HG03097 (cell line): Measurements from ENCODE around the gene TASOR.
"Not testable (repeated sequence)": the region's sequence is repeated elsewhere in the genome, so short reads cannot be mapped to it uniquely, and the experiment has no call there.

Source experiments
- ATAC-seq: cut with Tn5 transposase; IDR thresholded peaks from one replicate; pipeline ENCODE4 v1.9.1; 2021; ENCODE audit not compliant: unreplicated experiment, low FRiP score

Gene TASOR

DNA sequence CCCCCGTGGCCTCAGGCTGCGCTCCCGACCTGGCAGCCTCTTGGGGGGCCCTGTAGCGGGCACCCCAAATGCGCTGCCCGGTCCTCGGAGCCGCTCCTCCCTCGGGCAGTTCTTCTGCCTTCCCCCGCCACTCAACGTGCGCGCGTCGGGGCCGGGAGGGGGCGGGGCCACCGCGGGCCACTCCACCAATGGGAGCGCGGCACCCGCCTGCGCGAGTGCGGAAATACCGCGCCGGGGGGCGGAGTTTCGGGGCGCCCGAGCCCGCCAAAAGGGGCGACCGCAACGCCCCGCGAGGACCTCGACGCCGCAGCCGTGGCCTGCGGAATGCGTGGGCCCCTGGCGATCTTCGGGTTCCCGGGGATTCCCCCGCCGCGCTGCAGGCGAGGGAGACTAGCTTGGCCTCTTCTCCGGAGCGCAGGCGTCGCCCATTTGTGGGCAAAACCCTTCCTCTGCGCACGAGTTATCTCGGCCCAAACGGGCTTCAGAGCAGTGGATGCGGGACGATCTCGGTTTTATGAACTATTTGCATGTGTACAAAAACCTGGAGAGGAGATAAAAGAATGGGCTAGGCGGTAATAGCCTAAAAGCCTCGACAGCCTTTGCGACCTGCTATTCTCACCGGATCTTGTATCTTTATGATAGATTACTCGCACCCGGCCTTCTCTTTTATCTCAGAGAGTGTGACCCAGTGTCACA is at the start of gene TASOR:
TASOR (minus strand) TSS at position 144 of the 696 bp plus-strand sequence. CDS start 259 bp downstream, outside the sequence.
- peak; percentile 69 for ATAC-seq

DNA sequence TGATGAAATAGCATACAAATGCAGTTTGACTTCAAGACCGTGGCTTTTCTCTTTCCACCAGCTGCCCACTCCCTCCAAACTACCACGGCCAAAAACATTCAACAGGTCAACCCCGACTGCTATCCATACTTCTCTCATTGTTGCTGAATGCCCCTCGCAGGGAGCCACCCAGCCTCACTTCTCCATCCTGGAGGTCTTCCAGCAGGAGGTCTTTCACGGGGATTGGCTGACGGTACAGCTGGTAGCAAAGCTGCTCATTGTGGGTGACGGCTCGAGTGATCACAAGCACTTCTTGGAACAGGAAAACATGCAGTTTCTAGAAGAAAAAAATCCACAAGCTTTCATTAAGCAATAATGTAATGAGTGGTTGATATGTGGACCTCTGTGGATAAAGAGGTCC is 49.0 kb upstream of the TASOR start:
- no peak for ATAC-seq

GRCh38 chr3:56725175-56725574 is 42.1 kb upstream of the TASOR start:
- ATAC-seq: peak; percentile 95

GRCh38 chr3:56724676-56725075 is 41.6 kb upstream of the TASOR start:
- no peak for ATAC-seq

DNA sequence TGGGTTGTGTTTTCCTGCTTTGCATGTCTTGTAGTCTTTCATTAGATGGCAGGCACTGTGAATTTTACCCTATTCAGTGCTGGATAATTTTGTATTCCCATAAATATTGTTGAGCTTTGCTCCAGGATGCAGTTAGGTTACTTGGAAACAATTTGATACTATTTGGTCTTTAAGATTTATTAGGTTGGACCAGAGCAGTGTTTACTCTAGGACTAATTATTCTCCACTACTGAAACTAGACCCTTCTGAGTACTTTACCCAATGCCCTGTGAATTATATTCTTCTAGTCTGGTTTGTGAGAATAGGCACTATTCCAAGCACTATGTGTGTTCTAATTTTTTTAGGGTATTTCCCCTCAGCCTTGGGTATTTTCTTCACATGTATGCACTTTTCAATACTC is 37.8 kb upstream of the TASOR start:
- no peak for ATAC-seq

DNA sequence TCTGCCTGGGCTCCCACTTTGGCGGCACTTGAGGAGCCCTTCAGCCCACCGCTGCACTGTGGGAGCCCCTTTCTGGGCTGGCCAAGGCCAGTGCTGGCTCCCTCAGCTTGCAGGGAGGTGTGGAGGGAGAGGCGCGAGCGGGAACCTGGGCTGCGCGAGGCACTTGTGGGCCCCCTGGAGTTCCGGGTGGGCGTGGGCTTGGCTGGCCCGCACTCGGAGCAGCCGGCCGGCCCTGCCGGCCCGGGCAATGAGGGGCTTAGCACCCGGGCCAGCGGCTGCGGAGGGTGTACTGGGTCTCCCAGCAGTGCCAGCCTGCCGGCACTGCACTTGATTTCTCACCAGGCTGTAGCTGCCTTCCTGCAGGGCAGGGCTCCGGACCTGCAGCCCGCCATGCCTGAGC is 35.7 kb upstream of the TASOR start:
- not testable (repeated sequence) for ATAC-seq

- ATAC-seq: no peak
Observed at GRCh38 chr3:56711344-56711743, 28.3 kb upstream of the TASOR start.

DNA sequence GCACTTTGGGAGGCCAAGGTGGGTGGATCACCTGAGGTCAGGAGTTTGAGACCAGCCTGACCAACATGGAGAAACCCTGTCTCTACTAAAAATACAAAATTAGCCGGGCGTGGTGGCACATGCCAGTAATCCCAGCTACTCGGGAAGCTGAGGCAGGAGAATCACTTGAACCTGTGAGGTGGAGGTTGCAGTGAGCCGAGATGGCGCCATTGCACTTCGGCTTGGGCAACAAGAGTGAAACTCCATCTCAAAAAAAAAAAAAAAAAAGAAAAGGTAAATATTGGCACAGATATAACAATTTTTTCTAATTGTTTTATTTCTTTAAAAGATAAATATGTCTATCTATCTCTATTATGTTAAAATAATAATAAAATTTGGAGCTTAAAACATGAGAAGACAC is 24.3 kb upstream of the TASOR start:
- not testable (repeated sequence) for ATAC-seq

GRCh38 chr3:56706629-56707028 is 23.6 kb upstream of the TASOR start:
- no peak for ATAC-seq

DNA sequence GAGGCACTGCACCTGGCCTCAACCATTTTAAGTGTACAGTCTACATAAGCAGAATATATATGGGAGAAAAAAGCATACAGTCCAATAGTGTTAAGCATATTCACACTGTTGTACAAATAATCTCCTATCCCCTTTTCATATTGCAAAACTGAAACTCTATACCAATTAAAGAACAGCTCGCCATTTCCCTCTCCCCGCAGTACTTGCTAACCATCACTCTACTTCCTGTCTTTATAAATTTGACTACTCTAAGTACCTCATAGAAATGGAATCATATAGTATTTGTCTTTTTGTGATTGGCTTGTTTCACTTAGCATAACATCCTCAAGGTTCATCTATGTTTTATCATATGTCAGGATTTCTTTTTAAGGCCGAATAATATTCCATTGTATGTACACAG is 21.6 kb upstream of the TASOR start:
- no peak for ATAC-seq

DNA sequence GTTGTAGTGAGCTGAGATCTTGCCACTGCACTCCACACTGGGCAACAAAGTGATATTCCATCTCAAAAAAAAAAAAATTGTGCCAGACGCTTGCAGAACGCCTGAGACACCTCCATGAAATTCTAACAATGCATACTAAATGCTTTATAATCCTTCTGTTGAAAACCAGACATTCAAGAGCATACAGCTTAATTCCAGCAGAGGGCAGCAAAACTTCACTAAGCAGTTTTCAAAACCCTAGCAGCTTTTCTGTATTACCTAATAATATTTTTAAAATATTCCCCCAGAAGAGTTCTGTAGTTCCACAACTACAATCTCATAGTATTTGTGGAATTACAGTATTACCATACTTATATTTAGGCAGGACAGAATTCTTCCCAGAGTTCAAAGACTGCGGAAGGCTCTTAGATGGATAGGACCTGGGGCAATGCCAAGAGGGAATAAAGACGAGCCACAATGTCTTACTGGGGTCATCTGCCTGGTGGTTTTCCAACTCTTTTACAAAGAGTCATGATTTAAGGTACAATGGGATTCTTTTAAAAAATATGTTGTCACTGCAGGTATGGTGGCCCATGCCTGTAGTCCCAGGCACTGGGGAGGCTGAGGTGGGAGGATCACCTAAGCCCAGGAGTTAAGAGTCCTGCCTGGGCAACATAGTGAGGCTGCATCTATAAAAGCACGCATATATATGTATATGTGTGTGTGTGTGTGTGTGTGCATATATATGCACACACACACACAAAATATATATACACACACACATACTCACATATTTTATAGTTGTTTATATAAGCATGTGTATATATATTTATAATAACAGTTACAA is 19.6 kb upstream of the TASOR start:
- no peak for ATAC-seq

- ATAC-seq: no peak
Observed at GRCh38 chr3:56700151-56700550, 17.1 kb upstream of the TASOR start.

- no peak for ATAC-seq
Observed at GRCh38 chr3:56694867-56695683, 12.0 kb upstream of the TASOR start.

DNA sequence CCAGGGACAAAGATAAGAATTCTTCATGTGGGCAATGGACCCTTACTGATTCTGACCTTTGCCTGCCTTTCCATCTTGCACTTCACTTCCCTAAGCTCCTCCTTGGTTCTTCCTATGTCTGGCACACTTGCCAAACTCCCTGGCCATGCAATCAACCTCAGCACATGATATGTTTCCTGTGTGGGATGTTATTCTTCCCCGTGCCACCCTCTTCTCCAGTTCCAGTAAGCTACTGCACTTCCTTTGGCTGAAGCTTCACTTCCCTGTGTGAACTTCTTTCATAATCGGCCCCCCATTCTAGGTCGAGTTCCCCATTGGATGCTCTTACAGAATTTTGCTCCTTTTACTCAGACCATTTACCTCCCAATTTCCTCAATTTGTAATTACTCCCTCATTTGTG is 10.7 kb upstream of the TASOR start:
- ATAC-seq: no peak

- ATAC-seq: not testable (repeated sequence)
Observed at GRCh38 chr3:56692520-56693433, 9.7 kb upstream of the TASOR start.

- not testable (repeated sequence) for ATAC-seq
Observed at GRCh38 chr3:56692001-56692365, 8.9 kb upstream of the TASOR start.

GRCh38 chr3:56691165-56692000 is 8.3 kb upstream of the TASOR start:
- no peak for ATAC-seq

DNA sequence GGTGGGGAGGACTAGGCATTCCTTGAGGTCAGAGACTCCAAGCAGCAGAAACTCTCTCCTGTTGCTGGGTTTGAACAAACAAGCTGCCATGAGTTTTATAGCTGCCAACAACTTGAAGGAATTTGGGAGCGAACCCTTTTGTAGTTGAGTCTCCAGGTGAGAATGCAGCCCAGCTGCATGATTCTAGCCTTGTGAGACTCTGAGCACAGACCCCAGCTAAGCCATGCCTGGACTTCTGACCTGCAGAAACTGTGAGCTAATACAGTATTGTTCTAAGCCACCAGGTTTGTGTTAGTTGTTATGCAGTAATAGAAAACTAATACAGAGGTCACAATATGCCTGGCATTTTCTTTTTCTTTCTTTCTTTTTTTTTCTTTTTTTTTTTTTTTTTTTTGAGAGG is 6.2 kb upstream of the TASOR start:
- no peak for ATAC-seq

DNA sequence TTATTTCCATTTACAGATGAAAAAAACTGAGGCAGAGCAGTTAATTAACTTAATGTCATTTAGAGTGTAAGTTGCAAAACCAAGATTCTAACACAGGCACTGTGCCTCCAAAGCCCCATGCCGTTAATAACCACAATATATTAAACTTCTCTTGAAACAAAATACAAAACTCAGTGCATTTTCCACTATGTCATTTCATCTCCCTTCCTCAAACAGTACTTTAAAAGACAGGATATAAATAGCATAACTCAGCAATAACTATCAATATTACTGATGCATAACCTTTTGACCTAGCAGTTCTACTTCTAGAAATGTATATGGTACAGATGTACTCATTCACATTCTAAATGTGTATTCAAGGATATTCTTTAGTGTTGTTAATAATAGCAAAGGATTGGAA is 5.1 kb upstream of the TASOR start:
- no peak for ATAC-seq
